NCI-H69 (cell line): ENCODE measurements around the gene MAS1L.

ENCODE experiments used
- DNase-seq: peaks from one replicate; lab custom pipeline; 2025; lab: John Stamatoyannopoulos, UW

MAS1L gene

GRCh38 chr6:29510202-29510601, 22.4 kb upstream of the MAS1L start:
- no peak for DNase-seq

- DNase-seq = no peak
Measured at GRCh38 chr6:29509711-29510110, 22.0 kb upstream of the MAS1L start.

- no peak for DNase-seq
Measured at GRCh38 chr6:29509239-29509638, 21.5 kb upstream of the MAS1L start.

GRCh38 chr6:29507319-29507718, 19.6 kb upstream of the MAS1L start:
- no peak for DNase-seq

- DNase-seq = no peak
Measured at GRCh38 chr6:29506446-29507067, 18.8 kb upstream of the MAS1L start.

GRCh38 chr6:29505808-29506207, 18.1 kb upstream of the MAS1L start:
- no peak for DNase-seq

GRCh38 chr6:29504961-29505360, 17.2 kb upstream of the MAS1L start:
- DNase-seq = no peak

GRCh38 chr6:29502597-29502996, 14.8 kb upstream of the MAS1L start:
- no peak for DNase-seq

GRCh38 chr6:29502181-29502580, 14.4 kb upstream of the MAS1L start:
- no peak for DNase-seq

- no peak for DNase-seq
Measured at GRCh38 chr6:29501106-29501505, 13.3 kb upstream of the MAS1L start.

GRCh38 chr6:29500594-29500993, 12.8 kb upstream of the MAS1L start:
- no peak for DNase-seq

GRCh38 chr6:29499704-29500103, 11.9 kb upstream of the MAS1L start:
- no peak for DNase-seq

GRCh38 chr6:29496961-29497360, 9.2 kb upstream of the MAS1L start:
- no peak for DNase-seq

- no peak for DNase-seq
Measured at GRCh38 chr6:29495571-29495970, 7.8 kb upstream of the MAS1L start.

GRCh38 chr6:29494131-29494530, 6.4 kb upstream of the MAS1L start:
- no peak for DNase-seq

GRCh38 chr6:29493261-29493660, 5.5 kb upstream of the MAS1L start:
- DNase-seq = no peak

GRCh38 chr6:29491574-29491973, 3.8 kb upstream of the MAS1L start:
- DNase-seq = no peak

GRCh38 chr6:29490552-29490951, 2.8 kb upstream of the MAS1L start:
- no peak for DNase-seq

- no peak for DNase-seq
Measured at GRCh38 chr6:29490055-29490454, 2.3 kb upstream of the MAS1L start.

GRCh38 chr6:29489286-29489685, 1.5 kb upstream of the MAS1L start:
- no peak for DNase-seq

- no peak for DNase-seq
Measured at GRCh38 chr6:29488874-29489273, 1.1 kb upstream of the MAS1L start.

- DNase-seq = no peak
Measured at GRCh38 chr6:29487131-29487530, 625 bp downstream of the MAS1L start.

GRCh38 chr6:29486577-29486976, 1.2 kb downstream of the MAS1L start:
- DNase-seq = no peak

GRCh38 chr6:29483735-29484134, 4.0 kb downstream of the MAS1L start:
- DNase-seq = no peak

GRCh38 chr6:29483186-29483585, 4.6 kb downstream of the MAS1L start:
- no peak for DNase-seq
